GM18873 (cell line): ENCODE measurements around the gene ISCU.
"Not testable (repeated sequence)": the region's sequence is repeated elsewhere in the genome, so short reads cannot be mapped to it uniquely, and the experiment has no call there.

Experiments
- ATAC-seq: cut with Tn5 transposase; IDR thresholded peaks from one replicate; pipeline ENCODE4 v1.9.1; 2021; ENCODE audit warnings: mild to moderate bottlenecking, moderate library complexity, moderate number of reproducible peaks; ENCODE audit not compliant: unreplicated experiment, low FRiP score

ISCU gene

DNA sequence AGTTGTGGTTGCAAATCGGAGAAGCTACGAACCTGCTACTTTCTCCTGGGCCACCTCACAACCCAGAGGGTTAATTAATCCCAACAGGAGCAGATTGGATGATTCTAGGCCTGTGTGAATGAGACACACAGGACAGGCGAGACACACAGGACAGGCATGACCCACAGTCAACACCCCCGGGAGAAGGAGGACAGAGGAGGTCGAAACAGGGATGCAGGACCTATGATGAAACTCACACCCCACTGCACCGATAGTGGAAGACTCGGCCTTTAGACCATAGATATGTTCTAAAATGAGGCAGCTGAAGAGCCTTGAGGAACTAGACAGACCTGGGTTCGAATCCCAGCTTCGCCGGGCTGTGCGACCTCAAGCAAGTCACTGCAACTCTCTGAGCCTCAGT, 23.9 kb downstream of the ISCU start:
- no peak for ATAC-seq

- no peak for ATAC-seq
These were observed 25.4 kb downstream of the ISCU start for GRCh38 chr12:108587826-108588225.

DNA sequence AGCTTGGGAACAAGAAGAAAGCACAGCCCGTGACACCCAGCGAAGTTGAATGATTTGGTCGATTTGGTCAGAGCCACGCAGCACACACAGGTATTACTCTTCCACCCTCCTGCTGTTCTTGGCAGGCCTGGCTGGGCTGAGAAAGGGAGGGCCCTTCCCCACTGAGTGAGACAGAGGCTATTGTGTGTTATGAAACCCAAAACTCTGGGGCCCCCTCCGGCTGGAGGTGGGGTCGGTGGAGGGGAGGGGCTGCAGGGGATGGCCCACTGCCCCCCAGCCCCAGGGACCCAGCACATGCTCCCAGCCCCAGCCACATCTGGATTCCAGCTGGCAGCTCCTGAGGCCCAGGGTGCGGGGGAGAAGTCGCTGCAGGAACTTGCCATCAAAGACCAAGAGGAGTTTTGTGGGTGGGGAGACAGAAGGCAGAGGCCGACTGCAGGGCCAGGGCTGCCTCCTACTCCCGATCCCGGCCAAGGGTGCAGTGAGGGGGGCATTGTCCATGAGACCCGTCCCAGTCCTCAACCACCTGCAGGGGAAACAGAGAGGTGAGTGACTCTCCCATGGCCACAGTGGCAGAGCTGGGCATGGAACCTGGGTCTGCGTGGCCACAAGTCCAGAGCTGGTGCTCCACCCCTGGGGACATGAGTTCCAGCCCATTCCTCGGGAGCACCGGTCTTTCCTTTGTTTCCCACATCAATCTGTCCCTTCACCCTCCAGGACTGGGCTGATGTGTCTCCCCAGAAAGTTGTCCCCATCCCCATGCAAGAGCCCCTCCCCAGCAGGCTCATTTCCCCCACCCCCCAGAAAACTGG, 26.8 kb downstream of the ISCU start:
- ATAC-seq: no peak

- ATAC-seq: no peak
These were observed 27.4 kb downstream of the ISCU start for GRCh38 chr12:108589840-108590229.

- not testable (repeated sequence) for ATAC-seq
These were observed 28.1 kb downstream of the ISCU start for GRCh38 chr12:108590463-108590862.

DNA sequence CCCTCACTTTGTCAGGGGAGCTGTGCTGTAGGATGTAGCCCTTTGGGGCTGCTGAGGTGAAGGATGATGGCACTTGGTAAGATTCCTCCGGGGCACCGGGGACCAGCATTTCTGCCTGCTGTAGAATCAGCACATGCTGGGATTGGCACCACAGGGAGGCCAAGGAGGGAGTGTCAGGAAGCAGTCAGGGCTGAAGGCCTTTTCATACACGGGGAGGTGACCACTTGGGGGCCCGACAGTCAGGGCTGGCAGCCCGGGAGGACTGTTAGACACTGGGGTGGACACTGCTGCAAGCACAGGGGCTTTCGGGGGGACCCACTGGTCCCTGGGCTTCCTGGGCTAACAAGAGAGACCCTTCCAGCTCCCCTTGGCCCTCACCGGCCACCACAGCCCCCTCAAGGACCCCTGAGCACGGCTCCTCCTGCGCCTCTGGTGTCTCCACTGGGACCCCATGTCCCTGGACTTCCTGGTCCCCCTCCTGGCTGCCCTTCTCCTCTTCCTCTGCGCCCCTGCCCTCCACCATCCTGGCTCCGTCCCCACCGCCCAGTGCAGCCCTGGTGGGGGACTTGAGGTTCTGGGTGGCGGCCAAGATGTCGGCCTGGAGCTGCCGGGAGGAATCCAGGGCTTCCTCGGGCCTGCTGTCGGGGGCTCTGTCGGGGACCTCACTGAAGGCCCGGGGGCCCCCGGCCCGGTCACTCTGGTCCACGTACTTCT, 29.0 kb downstream of the ISCU start:
- ATAC-seq: no peak

- ATAC-seq: no peak
These were observed 29.9 kb downstream of the ISCU start for GRCh38 chr12:108592033-108592909.

DNA sequence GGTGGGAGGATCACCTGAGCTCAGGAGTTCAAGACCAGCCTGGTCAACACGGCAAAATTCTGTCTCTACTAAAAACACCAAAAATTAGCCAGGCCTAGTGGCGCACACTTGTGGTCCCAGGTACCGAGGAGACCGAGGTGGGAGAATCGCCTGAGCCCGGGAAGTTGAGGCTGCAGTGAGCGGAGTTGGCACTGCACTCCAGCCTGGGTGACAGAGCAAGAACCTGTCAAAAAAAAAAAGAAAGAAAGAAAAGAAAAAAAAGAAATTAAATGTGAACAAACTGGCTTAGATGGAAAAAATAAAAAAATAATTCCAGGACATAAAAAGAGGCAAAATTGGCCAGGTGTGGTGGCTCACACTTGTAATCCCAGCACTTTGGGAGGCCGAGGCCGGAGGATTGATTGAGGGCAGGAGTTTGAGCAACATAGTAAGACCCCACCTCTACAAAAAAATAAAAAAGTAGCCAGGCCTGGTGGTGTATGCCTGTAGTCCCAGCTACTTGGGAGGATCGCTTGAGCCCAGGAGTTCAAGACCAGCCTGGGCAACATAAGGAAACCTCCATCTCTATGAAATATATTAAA, 32.0 kb downstream of the ISCU start:
- no peak for ATAC-seq

- no peak for ATAC-seq
These were observed 32.7 kb downstream of the ISCU start for GRCh38 chr12:108594960-108595710.

GRCh38 chr12:108595711-108596647, 33.6 kb downstream of the ISCU start:
- ATAC-seq: no peak

DNA sequence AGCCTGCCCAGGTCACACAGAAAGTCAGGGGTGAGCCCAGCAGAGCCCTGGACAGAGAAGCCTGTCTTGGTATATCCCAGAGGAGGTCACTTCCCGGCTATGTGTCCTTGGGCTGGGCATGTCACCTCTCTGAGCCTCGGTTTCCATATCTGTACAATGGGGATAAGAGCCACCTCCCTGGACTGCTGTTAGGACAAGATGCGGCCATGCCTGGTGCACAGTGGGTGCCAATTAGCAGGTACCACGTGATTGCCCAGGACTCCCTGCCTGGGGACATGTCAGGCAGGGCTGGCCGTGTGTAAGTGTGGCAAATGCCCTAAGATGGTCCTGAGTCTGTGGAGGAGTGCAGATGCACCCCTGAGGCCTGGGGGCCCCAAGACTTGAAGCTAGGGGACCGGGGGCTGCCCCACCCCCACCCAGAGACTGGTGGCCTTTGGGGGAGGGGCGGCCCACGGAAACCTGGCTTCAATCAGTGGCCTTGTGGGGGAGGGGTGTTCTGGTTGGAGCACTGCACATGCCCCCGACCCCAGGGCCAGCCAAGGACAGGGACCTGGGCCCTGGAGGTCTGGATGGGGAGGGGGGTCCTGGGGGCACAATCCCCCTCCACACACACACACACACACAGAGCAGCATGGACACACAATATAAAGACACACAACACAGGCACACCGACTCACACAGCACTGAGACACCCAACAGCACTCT, 34.6 kb downstream of the ISCU start:
- ATAC-seq: no peak

- no peak for ATAC-seq
These were observed 35.4 kb downstream of the ISCU start, which contains the start of gene TMEM119 for GRCh38 chr12:108597559-108598471. TSS of gene TMEM119 (minus strand) at chr12:108598084. CDS start at chr12:108592383, 5,701 bp downstream.

- no peak for ATAC-seq
These were observed 36.3 kb downstream of the ISCU start for GRCh38 chr12:108598553-108599250.

GRCh38 chr12:108599541-108599940, 37.1 kb downstream of the ISCU start:
- ATAC-seq: no peak

GRCh38 chr12:108599948-108600701, 37.7 kb downstream of the ISCU start:
- ATAC-seq: no peak

DNA sequence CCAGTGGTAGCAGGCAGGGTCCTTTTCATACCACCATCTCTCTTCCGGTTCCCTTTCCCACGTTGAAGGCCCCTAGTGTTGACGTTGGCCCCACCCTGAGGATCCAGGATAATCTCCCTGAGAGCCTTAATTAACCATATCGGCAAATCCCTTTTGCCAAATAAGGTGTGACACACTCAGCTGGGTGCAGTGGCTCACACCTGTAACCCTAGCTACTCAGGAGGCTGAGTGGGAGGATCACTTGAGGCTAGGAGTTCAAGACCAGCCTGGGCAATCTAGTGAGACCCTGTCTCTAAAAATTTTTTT, 38.3 kb downstream of the ISCU start:
- no peak for ATAC-seq
